Testis (tissue), 2 donors: ENCODE measurements around the gene RABGAP1L.

Experiments used
- POLR2A ChIP-seq: fragments of 450-650 bp; IDR thresholded peaks from one replicate; pipeline ENCODE4 v1.6.1; 2017; ENCODE audit warnings: antibody characterized with exemption, mild to moderate bottlenecking, moderate library complexity
- TF ChIP-seq, protein P1 (sequence below), 3 experiments: fragments of 450-650 bp in 2 of 3; fragments of 200-600 bp in 1 of 3; sonication (generic) in 1 of 3; IDR thresholded peaks; one replicate each; pipeline ENCODE4 v1.5.1; 2016 to 2019; ENCODE audit warnings: antibody characterized with exemption in 3 of 3, mild to moderate bottlenecking in 2 of 3, moderate library complexity in 1 of 3

- TF ChIP-seq POLR2A, result no peak
- TF ChIP-seq, protein P1, sequence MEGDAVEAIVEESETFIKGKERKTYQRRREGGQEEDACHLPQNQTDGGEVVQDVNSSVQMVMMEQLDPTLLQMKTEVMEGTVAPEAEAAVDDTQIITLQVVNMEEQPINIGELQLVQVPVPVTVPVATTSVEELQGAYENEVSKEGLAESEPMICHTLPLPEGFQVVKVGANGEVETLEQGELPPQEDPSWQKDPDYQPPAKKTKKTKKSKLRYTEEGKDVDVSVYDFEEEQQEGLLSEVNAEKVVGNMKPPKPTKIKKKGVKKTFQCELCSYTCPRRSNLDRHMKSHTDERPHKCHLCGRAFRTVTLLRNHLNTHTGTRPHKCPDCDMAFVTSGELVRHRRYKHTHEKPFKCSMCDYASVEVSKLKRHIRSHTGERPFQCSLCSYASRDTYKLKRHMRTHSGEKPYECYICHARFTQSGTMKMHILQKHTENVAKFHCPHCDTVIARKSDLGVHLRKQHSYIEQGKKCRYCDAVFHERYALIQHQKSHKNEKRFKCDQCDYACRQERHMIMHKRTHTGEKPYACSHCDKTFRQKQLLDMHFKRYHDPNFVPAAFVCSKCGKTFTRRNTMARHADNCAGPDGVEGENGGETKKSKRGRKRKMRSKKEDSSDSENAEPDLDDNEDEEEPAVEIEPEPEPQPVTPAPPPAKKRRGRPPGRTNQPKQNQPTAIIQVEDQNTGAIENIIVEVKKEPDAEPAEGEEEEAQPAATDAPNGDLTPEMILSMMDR (IDR thresholded peaks at IDR 0.05), result no peak
Measured at GRCh38 chr1:174269989-174270651, 110.8 kb downstream of the RABGAP1L start.
